ENCODE data around the gene MECR.

The MECR gene

GRCh38 chr1:29148656-29149491 is 81.9 kb downstream of the MECR start:
- H3K4me1 ChIP-seq (ENCODE audit: low read length) = no peaks in the 10 kb centered on the region
- peaks cover 41% of the 10 kb centered on the region for H3K36me3 ChIP-seq (replicated peaks; ENCODE audit: low read depth, low read length)
- no peak overlapping the region for H3K9ac ChIP-seq (ENCODE audit: low read length)
- H3K27ac ChIP-seq (ENCODE audit: low read length) = no peak overlapping the region
- H2AFZ ChIP-seq (ENCODE audit: low read depth, low read length) = no peak overlapping the region
- H3K27me3 ChIP-seq (ENCODE audit: low read depth, low read length) = no peaks in the 10 kb centered on the region
- H3K4me2 ChIP-seq (ENCODE audit: low read length) = no peak overlapping the region
- no peak overlapping the region for H3K4me3 ChIP-seq (ENCODE audit: low read length)
- no peaks in the 10 kb centered on the region for H3K79me2 ChIP-seq (ENCODE audit: low read length)
- H3K9me3 ChIP-seq (ENCODE audit: insufficient read depth, low read length) = no peaks in the 10 kb centered on the region
- no peak for TF ChIP-seq EZH2phosphoT487 (IDR thresholded peaks at IDR 0.05; ENCODE audit: low read depth)
- no peak for TF ChIP-seq CTCF (IDR thresholded peaks at IDR 0.05; ENCODE audit: low read depth, low read length)
- no peaks in the 10 kb centered on the region for H4K20me1 ChIP-seq (ENCODE audit: insufficient read depth, low read length)

- Histone ChIP-seq H3K79me2 (ENCODE audit: low read length) (no peaks in the 10 kb centered on the region), H3K4me3 (ENCODE audit: low read length) (no peak overlapping the region), H3K9me3 (ENCODE audit: insufficient read depth, low read length) (no peaks in the 10 kb centered on the region), H3K9ac (ENCODE audit: low read length) (no peak overlapping the region), H3K27me3 (ENCODE audit: low read depth, low read length) (no peaks in the 10 kb centered on the region), H3K36me3 (replicated peaks; ENCODE audit: low read depth, low read length) (peaks cover 28% of the 10 kb centered on the region), H4K20me1 (ENCODE audit: insufficient read depth, low read length) (no peaks in the 10 kb centered on the region), H3K4me1 (ENCODE audit: low read length) (no peaks in the 10 kb centered on the region), H2AFZ (ENCODE audit: low read depth, low read length) (no peak overlapping the region), H3K4me2 (ENCODE audit: low read length) (no peak overlapping the region), H3K27ac (ENCODE audit: low read length) (no peak overlapping the region)
- no peak for TF ChIP-seq EZH2phosphoT487 (IDR thresholded peaks at IDR 0.05; ENCODE audit: low read depth)
- TF ChIP-seq CTCF (IDR thresholded peaks at IDR 0.05; ENCODE audit: low read depth, low read length) = no peak
These were observed 84.8 kb downstream of the MECR start for GRCh38 chr1:29145739-29146437.

- H3K9ac ChIP-seq (ENCODE audit: low read length) = no peak overlapping the region
- no peak overlapping the region for H3K4me2 ChIP-seq (ENCODE audit: low read length)
- H3K79me2 ChIP-seq (ENCODE audit: low read length) = no peaks in the 10 kb centered on the region
- no peaks in the 10 kb centered on the region for H3K9me3 ChIP-seq (ENCODE audit: insufficient read depth, low read length)
- no peak overlapping the region for H3K4me3 ChIP-seq (ENCODE audit: low read length)
- H4K20me1 ChIP-seq (ENCODE audit: insufficient read depth, low read length) = no peaks in the 10 kb centered on the region
- H3K27ac ChIP-seq (ENCODE audit: low read length) = no peak overlapping the region
- H3K4me1 ChIP-seq (ENCODE audit: low read length) = no peaks in the 10 kb centered on the region
- H3K36me3 ChIP-seq (replicated peaks; ENCODE audit: low read depth, low read length) = peaks cover 23% of the 10 kb centered on the region
- H2AFZ ChIP-seq (ENCODE audit: low read depth, low read length) = no peak overlapping the region
- TF ChIP-seq EZH2phosphoT487 (IDR thresholded peaks at IDR 0.05; ENCODE audit: low read depth) (no peak), CTCF (IDR thresholded peaks at IDR 0.05; ENCODE audit: low read depth, low read length) (no peak)
- no peaks in the 10 kb centered on the region for H3K27me3 ChIP-seq (ENCODE audit: low read depth, low read length)
These were observed 86.6 kb downstream of the MECR start for GRCh38 chr1:29144178-29144577.

- Histone ChIP-seq H3K27ac (ENCODE audit: low read length) (no peak overlapping the region), H3K4me2 (ENCODE audit: low read length) (no peak overlapping the region), H3K79me2 (ENCODE audit: low read length) (no peaks in the 10 kb centered on the region), H3K9me3 (ENCODE audit: insufficient read depth, low read length) (no peaks in the 10 kb centered on the region), H4K20me1 (ENCODE audit: insufficient read depth, low read length) (no peaks in the 10 kb centered on the region), H3K36me3 (replicated peaks; ENCODE audit: low read depth, low read length) (peaks cover 8% of the 10 kb centered on the region), H3K4me1 (ENCODE audit: low read length) (no peaks in the 10 kb centered on the region), H2AFZ (ENCODE audit: low read depth, low read length) (no peak overlapping the region), H3K9ac (ENCODE audit: low read length) (no peak overlapping the region), H3K27me3 (ENCODE audit: low read depth, low read length) (no peaks in the 10 kb centered on the region), H3K4me3 (ENCODE audit: low read length) (no peak overlapping the region)
- TF ChIP-seq CTCF (IDR thresholded peaks at IDR 0.05; ENCODE audit: low read depth, low read length) (no peak), EZH2phosphoT487 (IDR thresholded peaks at IDR 0.05; ENCODE audit: low read depth) (no peak)
These were observed 88.0 kb downstream of the MECR start for GRCh38 chr1:29142714-29143113.

All from OCI-LY3 (cell line).